DOHH2 (cell line): ENCODE data around the gene CRADD.

Source experiments
- H3F3A ChIP-seq: fragments of 200-600 bp; sonication (generic), shearing (Covaris generic); 2 replicates; pipeline ENCODE4 v1.6.0; 2016; ENCODE audit warnings: antibody characterized with exemption, mild to moderate bottlenecking; ENCODE audit not compliant: control insufficient read depth, insufficient read depth
- H3K27ac ChIP-seq: fragments of 200-600 bp; sonication (generic); 2 replicates; pipeline ENCODE4 v1.5.1; 2014; ENCODE audit warnings: low read depth, mild to moderate bottlenecking, low read length, moderate library complexity
- H3K27me3 ChIP-seq: fragments of 200-600 bp; sonication (generic); 2 replicates; pipeline ENCODE4 v1.6.1; 2014; ENCODE audit warnings: mild to moderate bottlenecking, low read length, mixed read lengths; ENCODE audit not compliant: control insufficient read depth
- H3K36me3 ChIP-seq: fragments of 200-600 bp; sonication (generic); 2 replicates; pipeline ENCODE4 v1.6.1; 2014; ENCODE audit warnings: mild to moderate bottlenecking, low read length, moderate library complexity, mixed read lengths; ENCODE audit not compliant: control insufficient read depth
- H3K4me1 ChIP-seq: fragments of 200-600 bp; sonication (generic); 2 replicates; pipeline ENCODE4 v1.6.1; 2014; ENCODE audit warnings: mild to moderate bottlenecking, low read length, mixed read lengths; ENCODE audit not compliant: control insufficient read depth
- H3K4me2 ChIP-seq: fragments of 200-600 bp; sonication (generic); 2 replicates; pipeline ENCODE4 v1.6.0; 2014; ENCODE audit warnings: mild to moderate bottlenecking, low read length, moderate library complexity
- H3K4me3 ChIP-seq: fragments of 200-600 bp; sonication (generic); 2 replicates; pipeline ENCODE4 v1.5.1; 2014; ENCODE audit warnings: mild to moderate bottlenecking, low read length, mixed read lengths
- H3K79me2 ChIP-seq: fragments of 200-600 bp; sonication (generic); 2 replicates; pipeline ENCODE4 v1.6.1; 2014; ENCODE audit warnings: mild to moderate bottlenecking, low read length, mixed read lengths; ENCODE audit not compliant: control insufficient read depth
- H3K9me2 ChIP-seq: fragments of 200-600 bp; sonication (generic); replicated peaks from 2 replicates; pipeline ENCODE4 v1.6.1; 2014; ENCODE audit warnings: mild to moderate bottlenecking, low read length, mixed read lengths; ENCODE audit not compliant: control insufficient read depth
- H3K9me3 ChIP-seq: fragments of 200-600 bp; sonication (generic); 2 replicates; pipeline ENCODE4 v1.6.1; 2014; ENCODE audit warnings: antibody characterized with exemption, low read length, mixed read lengths; ENCODE audit not compliant: control insufficient read depth, insufficient read depth
- H4K20me1 ChIP-seq: fragments of 200-600 bp; sonication (generic); 2 replicates; pipeline ENCODE4 v1.6.0; 2014; ENCODE audit warnings: low read depth, mild to moderate bottlenecking, antibody characterized with exemption, low read length, moderate library complexity; ENCODE audit not compliant: control insufficient read depth, insufficient read depth
- EZH2phosphoT487 ChIP-seq: fragments of 200-600 bp; sonication (generic); IDR thresholded peaks from 2 replicates; pipeline ENCODE4 v1.6.1; 2017; ENCODE audit warnings: borderline replicate concordance, mild to moderate bottlenecking, antibody characterized with exemption, low read length, moderate library complexity, mixed read lengths
- TF ChIP-seq, protein P1 (sequence below): fragments of 200-600 bp; sonication (generic); IDR thresholded peaks from one replicate; pipeline ENCODE4 v1.5.1; 2014; ENCODE audit warnings: antibody characterized with exemption, mild to moderate bottlenecking, low read depth, low read length; ENCODE audit not compliant: poor library complexity, severe bottlenecking

Gene CRADD

DNA sequence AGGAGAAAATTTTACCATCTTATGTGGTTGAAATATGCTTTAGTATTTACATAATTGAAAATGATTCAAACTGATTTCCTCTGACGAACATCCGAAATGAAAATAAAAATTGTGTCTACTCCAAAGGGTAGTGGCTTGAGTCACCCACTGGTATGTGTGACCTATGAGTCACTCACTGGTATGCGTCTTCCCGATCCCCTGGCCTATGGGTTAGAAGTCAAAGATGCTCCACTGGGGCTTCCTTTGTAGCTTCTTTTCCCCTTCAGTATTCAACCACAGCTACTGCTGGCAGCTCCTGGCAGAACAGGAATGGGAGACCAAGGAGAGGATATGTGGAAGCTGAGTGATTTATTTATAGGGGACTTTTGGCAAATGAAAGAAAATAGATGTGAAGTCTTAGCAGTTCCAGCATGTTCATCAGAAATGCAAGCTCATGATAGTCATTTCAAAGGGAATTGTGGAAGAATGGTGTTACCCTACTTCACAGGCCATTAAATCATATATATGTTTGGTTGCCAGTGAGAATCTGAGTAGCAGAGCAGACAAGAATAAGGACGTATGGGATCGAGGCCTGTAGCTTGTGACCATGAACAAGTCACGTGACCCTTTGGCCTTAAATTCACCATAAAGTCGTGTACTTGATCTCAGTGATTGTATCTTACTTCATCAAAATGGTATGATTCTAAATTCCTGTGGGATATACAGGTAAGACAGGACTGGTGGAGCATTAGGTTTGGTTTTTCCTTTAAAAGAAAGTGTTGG lies 108.3 kb downstream of the CRADD start:
- TF ChIP-seq EZH2phosphoT487 = no peak
- TF ChIP-seq, protein P1, sequence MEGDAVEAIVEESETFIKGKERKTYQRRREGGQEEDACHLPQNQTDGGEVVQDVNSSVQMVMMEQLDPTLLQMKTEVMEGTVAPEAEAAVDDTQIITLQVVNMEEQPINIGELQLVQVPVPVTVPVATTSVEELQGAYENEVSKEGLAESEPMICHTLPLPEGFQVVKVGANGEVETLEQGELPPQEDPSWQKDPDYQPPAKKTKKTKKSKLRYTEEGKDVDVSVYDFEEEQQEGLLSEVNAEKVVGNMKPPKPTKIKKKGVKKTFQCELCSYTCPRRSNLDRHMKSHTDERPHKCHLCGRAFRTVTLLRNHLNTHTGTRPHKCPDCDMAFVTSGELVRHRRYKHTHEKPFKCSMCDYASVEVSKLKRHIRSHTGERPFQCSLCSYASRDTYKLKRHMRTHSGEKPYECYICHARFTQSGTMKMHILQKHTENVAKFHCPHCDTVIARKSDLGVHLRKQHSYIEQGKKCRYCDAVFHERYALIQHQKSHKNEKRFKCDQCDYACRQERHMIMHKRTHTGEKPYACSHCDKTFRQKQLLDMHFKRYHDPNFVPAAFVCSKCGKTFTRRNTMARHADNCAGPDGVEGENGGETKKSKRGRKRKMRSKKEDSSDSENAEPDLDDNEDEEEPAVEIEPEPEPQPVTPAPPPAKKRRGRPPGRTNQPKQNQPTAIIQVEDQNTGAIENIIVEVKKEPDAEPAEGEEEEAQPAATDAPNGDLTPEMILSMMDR = no peak
- no peaks in the 10 kb centered on the region for H3K27me3 ChIP-seq
- peaks cover 10% of the 10 kb centered on the region for H3K4me1 ChIP-seq
- H3K36me3 ChIP-seq = no peaks in the 10 kb centered on the region
- H3K9me2 ChIP-seq = no peaks in the 10 kb centered on the region
- H3K79me2 ChIP-seq = no peaks in the 10 kb centered on the region
- H4K20me1 ChIP-seq = no peaks in the 10 kb centered on the region; the same call in 1 of the 2 replicates
- no peak overlapping the region for H3K4me2 ChIP-seq
- no peak overlapping the region for H3K27ac ChIP-seq
- no peaks in the 10 kb centered on the region for H3K9me3 ChIP-seq
- H3K4me3 ChIP-seq = no peak overlapping the region
- H3F3A ChIP-seq = no peaks in the 10 kb centered on the region

DNA sequence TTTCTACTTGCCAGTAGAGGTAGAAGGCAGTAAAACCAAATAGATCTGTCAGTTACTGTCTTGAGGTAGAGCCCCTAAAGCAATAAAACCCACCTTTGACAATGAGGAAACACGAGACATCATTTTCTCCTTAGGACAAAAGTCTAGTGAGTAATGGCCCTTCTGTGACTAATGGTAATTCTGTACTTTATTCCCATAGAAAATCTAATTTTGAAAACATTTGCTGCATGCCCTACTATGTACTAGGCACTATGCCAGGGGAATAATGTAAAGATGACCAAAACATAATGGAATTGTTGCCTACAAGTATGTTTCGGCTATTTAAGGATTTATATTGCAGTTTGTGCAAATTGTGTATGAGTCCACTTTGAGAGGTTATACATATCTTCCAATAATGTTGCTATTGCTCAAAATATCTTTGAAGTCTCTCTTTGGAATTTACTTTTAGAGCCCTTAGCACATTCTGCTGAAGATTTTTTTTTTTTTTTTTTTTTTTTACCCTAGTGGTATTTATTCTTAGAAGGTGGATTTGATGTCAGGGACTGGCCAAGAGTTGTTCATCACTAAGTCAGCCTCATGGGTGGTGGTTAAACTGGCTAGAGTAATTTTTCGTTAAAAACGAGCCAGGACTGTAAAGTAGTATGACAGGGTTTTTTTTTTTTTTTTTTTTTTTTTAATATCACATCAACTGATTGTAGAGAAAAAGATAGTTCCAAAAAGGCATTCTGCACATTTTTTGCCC lies 109.7 kb downstream of the CRADD start:
- TF ChIP-seq EZH2phosphoT487 = no peak
- TF ChIP-seq, protein P1 = no peak
- Histone ChIP-seq H3K4me1 (peaks cover 10% of the 10 kb centered on the region), H3K36me3 (no peaks in the 10 kb centered on the region), H3K9me2 (no peaks in the 10 kb centered on the region), H3K4me2 (no peak overlapping the region), H3K79me2 (no peaks in the 10 kb centered on the region), H3K9me3 (no peaks in the 10 kb centered on the region), H3F3A (no peaks in the 10 kb centered on the region), H4K20me1 (no peaks in the 10 kb centered on the region; the same call in 1 of the 2 replicates), H3K27ac (no peak overlapping the region), H3K4me3 (no peak overlapping the region), H3K27me3 (no peaks in the 10 kb centered on the region)

DNA sequence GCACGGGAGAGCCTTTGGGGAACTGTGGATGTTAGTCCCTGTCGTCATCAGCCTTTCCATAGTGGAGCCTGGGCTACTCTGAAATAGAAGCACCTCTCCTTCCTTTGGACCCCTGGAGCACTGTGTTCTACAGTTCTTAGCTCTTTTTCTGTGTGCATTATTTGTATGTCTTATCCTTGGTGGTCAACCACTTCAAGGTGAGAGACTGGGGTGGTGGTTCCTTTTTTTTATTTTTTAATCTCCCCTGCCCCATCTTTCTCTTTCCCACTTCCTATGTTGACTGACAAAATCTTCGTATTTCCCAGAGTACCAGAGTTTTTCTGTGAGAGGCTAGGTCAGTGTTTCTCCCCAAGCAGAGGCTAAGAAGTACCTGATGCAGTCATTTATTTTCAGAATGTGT lies 111.7 kb downstream of the CRADD start:
- no peak overlapping the region for H3K4me2 ChIP-seq
- TF ChIP-seq EZH2phosphoT487 = no peak
- TF ChIP-seq, protein P1 = no peak

More for the DNA sequence above, 111.7 kb downstream of the CRADD start:
- no peak overlapping the region for H3K27ac ChIP-seq
- H3K4me1 ChIP-seq = peaks cover 10% of the 10 kb centered on the region
- no peaks in the 10 kb centered on the region for H3K9me2 ChIP-seq
- H3K27me3 ChIP-seq = no peaks in the 10 kb centered on the region
- H3K4me3 ChIP-seq = no peak overlapping the region
- H3K36me3 ChIP-seq = no peaks in the 10 kb centered on the region
- H3F3A ChIP-seq = no peaks in the 10 kb centered on the region
- no peaks in the 10 kb centered on the region; the same call in 1 of the 2 replicates for H4K20me1 ChIP-seq
- no peaks in the 10 kb centered on the region for H3K9me3 ChIP-seq
- H3K79me2 ChIP-seq = no peaks in the 10 kb centered on the region
